OCI-LY7 (cell line): Measurements from ENCODE around the gene ZSWIM3. TPM values are rescaled to one million over a fixed set of nuclear protein-coding genes. Genes with fewer than 3 reads are reported as not detected.

Source experiments
- BruUV-seq: library from RNA; stranded (reverse); fragments of 400-500 nt; replicated peaks from 2 replicates; lab custom pipeline; 2021; lab: Mats Ljungman, UMichigan
- CTCF ChIA-PET: fragments of 300-600 bp; sonication (Branson Sonifier 250); formaldehyde crosslinking; loops from one replicate; lab custom pipeline; 2022; ENCODE audit warnings: antibody characterized with exemption; ENCODE audit not compliant: unreplicated experiment; lab: Charles Lee
- POLR2A ChIA-PET: fragments of 300-600 bp; sonication (Branson Sonifier 250); formaldehyde crosslinking; loops from one replicate; lab custom pipeline; 2022; ENCODE audit warnings: antibody characterized with exemption; lab: Charles Lee
- DNase-seq: peaks from one replicate; pipeline ENCODE4 v3.0.0-alpha.2; 2015; ENCODE audit warnings: low spot score
- H2AFZ ChIP-seq: fragments of 200-600 bp; sonication (generic), shearing (Covaris generic); 2 replicates; pipeline ENCODE4 v1.6.1; 2014; ENCODE audit warnings: mild to moderate bottlenecking, antibody characterized with exemption, low read length, moderate library complexity
- H3K27ac ChIP-seq: fragments of 200-600 bp; sonication (generic); 2 replicates; pipeline ENCODE4 v1.5.1; 2014; ENCODE audit warnings: mixed run types, low read depth, mild to moderate bottlenecking, moderate library complexity, low read length, inconsistent platforms; ENCODE audit not compliant: poor library complexity, severe bottlenecking
- H3K36me3 ChIP-seq: fragments of 200-600 bp; sonication (generic); 2 replicates; pipeline ENCODE4 v1.6.1; 2014; ENCODE audit warnings: mild to moderate bottlenecking, antibody characterized with exemption, low read length, moderate library complexity, mixed read lengths; ENCODE audit not compliant: insufficient read depth
- H3K4me1 ChIP-seq: fragments of 200-600 bp; sonication (generic); 2 replicates; pipeline ENCODE4 v1.5.1; 2014; ENCODE audit warnings: mild to moderate bottlenecking, low read length; ENCODE audit not compliant: insufficient read depth, poor library complexity, severe bottlenecking
- H3K4me2 ChIP-seq: fragments of 200-600 bp; sonication (generic); 2 replicates; pipeline ENCODE4 v1.6.1; 2014; ENCODE audit warnings: mild to moderate bottlenecking, low read length
- H3K4me3 ChIP-seq: fragments of 200-600 bp; sonication (generic); 2 replicates; pipeline ENCODE4 v1.5.1; 2014; ENCODE audit warnings: mild to moderate bottlenecking, low read depth, low read length; ENCODE audit not compliant: poor library complexity, severe bottlenecking
- H3K79me2 ChIP-seq: fragments of 200-600 bp; sonication (generic); 2 replicates; pipeline ENCODE4 v1.6.1; 2016; ENCODE audit warnings: low read depth, mild to moderate bottlenecking, low read length, moderate library complexity, mixed read lengths; ENCODE audit not compliant: insufficient read depth
- H3K9me2 ChIP-seq: fragments of 200-600 bp; sonication (generic); 2 replicates; pipeline ENCODE4 v1.6.1; 2016; ENCODE audit warnings: mild to moderate bottlenecking, low read length, mixed read lengths; ENCODE audit not compliant: insufficient read depth
- H3K9me3 ChIP-seq: fragments of 200-600 bp; sonication (generic); 2 replicates; pipeline ENCODE4 v1.6.1; 2014; ENCODE audit warnings: mild to moderate bottlenecking, mixed run types, low read length, mixed read lengths
- H4K20me1 ChIP-seq: fragments of 200-600 bp; sonication (generic); 2 replicates; pipeline ENCODE4 v1.6.1; 2014; ENCODE audit warnings: mild to moderate bottlenecking, antibody characterized with exemption, low read length, moderate library complexity, mixed read lengths; ENCODE audit not compliant: insufficient read depth
- CTCF ChIP-seq: fragments of 200-600 bp; sonication (generic); conservative IDR thresholded peaks from 2 replicates; pipeline ENCODE4 v1.5.1; 2014; ENCODE audit warnings: mild to moderate bottlenecking, antibody characterized with exemption, low read length, moderate library complexity, mixed read lengths
- EZH2phosphoT487 ChIP-seq: fragments of 200-600 bp; sonication (generic); IDR thresholded peaks from 2 replicates; pipeline ENCODE4 v1.6.1; 2018; ENCODE audit warnings: low read depth, borderline replicate concordance, mild to moderate bottlenecking, mixed run types, antibody characterized with exemption, low read length, moderate library complexity, mixed read lengths
- intact Hi-C: fragments of 100-400 bp; cut with micrococcal nuclease; formaldehyde crosslinking; loops from one replicate; pipeline ENCODE4 v1.10.0; 2022; ENCODE audit not compliant: unreplicated experiment
- total RNA-seq, 2 experiments: library from RNA; depleted of rRNA in 1 of 2; stranded (reverse); fragments of >200 nt in 1 of 2; shearing (Covaris generic) in 1 of 2; gene quantifications; 2 replicates each; pipeline ENCODE4 v1.2.3, GENCODE V29; 2014 to 2022

ZSWIM3 gene
- total RNA-seq, 2 experiments from 2014 or later: 5.7 to 6.0 TPM

- no peak for DNase-seq
These were observed 35.5 kb downstream of the ZSWIM3 start for GRCh38 chr20:45892828-45893500.

GRCh38 chr20:45893831-45894230 lies 36.4 kb downstream of the ZSWIM3 start:
- intact Hi-C loops: no loop called here
- POLR2A ChIA-PET: interaction anchor here (1.2 kb wide), 1 partner anchor 37 kb away, joined by 3 read pairs; the partner anchor contains the start of genes ACOT8 and ZSWIM3
- Histone ChIP-seq H2AFZ (no peak overlapping the region), H3K79me2 (no peaks in the 10 kb centered on the region), H3K4me1 (peaks cover 15% of the 10 kb centered on the region), H3K9me2 (no peaks in the 10 kb centered on the region), H3K4me3 (no peak overlapping the region), H3K36me3 (peaks cover 4% of the 10 kb centered on the region), H3K27ac (no peak overlapping the region), H3K4me2 (no peak overlapping the region), H3K9me3 (no peaks in the 10 kb centered on the region), H4K20me1 (no peaks in the 10 kb centered on the region)
- TF ChIP-seq EZH2phosphoT487 (no peak), CTCF (no peak)
- CTCF ChIA-PET: no interaction called here
- no TSS peak for BruUV-seq
- DNase-seq: no peak

More at GRCh38 chr20:45892828-45893500, 35.5 kb downstream of the ZSWIM3 start:
- ChIA-PET POLR2A (interaction anchor here (1.0 to 1.1 kb wide), 2 partner anchors 12 to 93 kb away, joined by 3 to 4 read pairs; no protein-coding TSS in a partner anchor), CTCF (no interaction called here)
- peaks cover 15% of the 10 kb centered on the region for H3K4me1 ChIP-seq
- BruUV-seq: no TSS peak
- intact Hi-C loops: no loop called here
- no peak overlapping the region for H3K27ac ChIP-seq
- no peak overlapping the region for H3K4me3 ChIP-seq
- no peaks in the 10 kb centered on the region for H3K79me2 ChIP-seq
- H3K9me2 ChIP-seq: no peaks in the 10 kb centered on the region
- TF ChIP-seq EZH2phosphoT487 (no peak), CTCF (no peak)
- peaks cover 4% of the 10 kb centered on the region for H3K36me3 ChIP-seq
- H2AFZ ChIP-seq: no peak overlapping the region
- H3K9me3 ChIP-seq: no peaks in the 10 kb centered on the region
- H4K20me1 ChIP-seq: no peaks in the 10 kb centered on the region
- H3K4me2 ChIP-seq: no peak overlapping the region

- Histone ChIP-seq H2AFZ (no peak overlapping the region), H4K20me1 (no peaks in the 10 kb centered on the region), H3K9me2 (no peaks in the 10 kb centered on the region), H3K4me2 (no peak overlapping the region), H3K27ac (no peak overlapping the region), H3K4me3 (no peak overlapping the region), H3K79me2 (no peaks in the 10 kb centered on the region), H3K4me1 (peaks cover 15% of the 10 kb centered on the region), H3K36me3 (peaks cover 4% of the 10 kb centered on the region), H3K9me3 (no peaks in the 10 kb centered on the region)
- BruUV-seq: no TSS peak
- intact Hi-C loops: no loop called here
- DNase-seq: no peak
- TF ChIP-seq EZH2phosphoT487: no peak
- TF ChIP-seq CTCF: no peak
- ChIA-PET POLR2A (interaction anchor here (0.6 to 1.2 kb wide), 2 partner anchors 38 to 65 kb away, joined by 3 to 5 read pairs; partner anchors contain the start of genes ACOT8 and ZSWIM3), CTCF (no interaction called here)
These were observed 37.4 kb downstream of the ZSWIM3 start for GRCh38 chr20:45894797-45895196.
